Neural cell (in vitro differentiated cells): ENCODE results near the gene H1-8. TPM values are rescaled to one million over a fixed set of nuclear protein-coding genes. Genes with fewer than 3 reads are reported as not detected.
"Not testable (repeated sequence)": the region's sequence is repeated elsewhere in the genome, so short reads cannot be mapped to it uniquely, and the experiment has no call there.

ENCODE experiments used
- H2AFZ ChIP-seq: fragments of 200-600, 300-800 bp; sonication (generic), shearing (Covaris generic); 2 replicates; pipeline ENCODE4 v1.6.0; 2014; ENCODE audit warnings: low read depth, mild to moderate bottlenecking, antibody characterized with exemption, low read length, moderate library complexity
- H3F3A ChIP-seq: fragments of 200-600 bp; shearing (Covaris generic); 2 replicates; pipeline ENCODE4 v1.6.1; 2016; ENCODE audit warnings: mild to moderate bottlenecking, moderate library complexity, mixed read lengths, antibody characterized with exemption, low read length; ENCODE audit not compliant: insufficient read depth, poor library complexity, severe bottlenecking
- H3K27ac ChIP-seq: fragments of 200-600, 300-800 bp; sonication (generic), shearing (Covaris generic); 2 replicates; pipeline ENCODE4 v1.5.1; 2014; ENCODE audit warnings: mild to moderate bottlenecking, low read length, moderate library complexity
- H3K27me3 ChIP-seq: fragments of 300-800, 200-600 bp; sonication (generic), shearing (Covaris generic); 2 replicates; pipeline ENCODE4 v1.6.0; 2014; ENCODE audit warnings: mild to moderate bottlenecking, low read depth, low read length, moderate library complexity; ENCODE audit not compliant: insufficient read depth
- H3K36me3 ChIP-seq: fragments of 300-800, 200-600 bp; sonication (generic), shearing (Covaris generic); 2 replicates; pipeline ENCODE4 v1.5.1; 2014; ENCODE audit warnings: mild to moderate bottlenecking, antibody characterized with exemption, low read length, moderate library complexity; ENCODE audit not compliant: insufficient read depth
- H3K4me2 ChIP-seq: fragments of 300-800, 200-600 bp; sonication (generic), shearing (Covaris generic); 2 replicates; pipeline ENCODE4 v1.6.0; 2014; ENCODE audit warnings: mild to moderate bottlenecking, low read length
- H3K4me3 ChIP-seq: fragments of 300-800, 200-600 bp; sonication (generic), shearing (Covaris generic); 2 replicates; pipeline ENCODE4 v1.5.1; 2014; ENCODE audit warnings: mild to moderate bottlenecking, low read length, moderate library complexity
- H3K79me2 ChIP-seq: fragments of 200-600 bp; shearing (Covaris generic); replicated peaks from 2 replicates; pipeline ENCODE4 v1.6.0; 2014; ENCODE audit warnings: mild to moderate bottlenecking, low read length, moderate library complexity; ENCODE audit not compliant: insufficient read depth
- H3K9ac ChIP-seq: fragments of 300-800, 200-600 bp; sonication (generic), shearing (Covaris generic); 2 replicates; pipeline ENCODE4 v1.6.1; 2016; ENCODE audit warnings: mild to moderate bottlenecking, low read length, mixed read lengths
- H3K9me2 ChIP-seq: fragments of 200-600 bp; shearing (Covaris generic); 2 replicates; pipeline ENCODE4 v1.6.1; 2016; ENCODE audit warnings: mild to moderate bottlenecking, low read length, mixed read lengths; ENCODE audit not compliant: insufficient read depth
- H3K9me3 ChIP-seq: fragments of 200-600, 300-800 bp; sonication (generic), shearing (Covaris generic); 2 replicates; pipeline ENCODE4 v1.6.1; 2016; ENCODE audit warnings: mild to moderate bottlenecking, mixed run types, low read length, moderate library complexity, mixed read lengths
- H4K20me1 ChIP-seq: fragments of 200-600 bp; shearing (Covaris generic); 2 replicates; pipeline ENCODE4 v1.6.1; 2016; ENCODE audit warnings: mild to moderate bottlenecking, mixed run types; ENCODE audit not compliant: insufficient read depth
- EP300 ChIP-seq: fragments of 450-650 bp; conservative IDR thresholded peaks from 2 replicates; pipeline ENCODE4 v1.6.1; 2014; ENCODE audit warnings: antibody characterized with exemption, mild to moderate bottlenecking, moderate library complexity; ENCODE audit not compliant: poor library complexity, severe bottlenecking
- EZH2 ChIP-seq: fragments of 200-600, 300-800 bp; shearing (Covaris generic), sonication (generic); IDR thresholded peaks from 2 replicates; pipeline ENCODE4 v1.6.1; 2014; ENCODE audit warnings: antibody characterized with exemption, low read length, borderline replicate concordance, mild to moderate bottlenecking; ENCODE audit not compliant: insufficient read depth, poor library complexity, severe bottlenecking
- POLR2AphosphoS5 ChIP-seq: IDR thresholded peaks from 2 replicates; pipeline ENCODE4 v1.6.1; 2012
- RAD21 ChIP-seq: fragments of 450-650 bp; conservative IDR thresholded peaks from 2 replicates; pipeline ENCODE4 v1.6.1; 2014; ENCODE audit warnings: antibody characterized with exemption, mild to moderate bottlenecking, moderate library complexity
- polyA minus RNA-seq: library from RNA; depleted of rRNA, polyadenylated mRNA; stranded (reverse); fragments of >200 nt; gene quantifications from 2 replicates; pipeline ENCODE4 v1.2.3, GENCODE V29; 2014
- polyA plus RNA-seq: library from polyadenylated mRNA; depleted of rRNA; stranded (reverse); fragments of >200 nt; gene quantifications from 2 replicates; pipeline ENCODE4 v1.2.3, GENCODE V29; 2014
- TF ChIP-seq, protein P1 (sequence below): IDR thresholded peaks from 2 replicates; pipeline ENCODE4 v1.6.1; 2012; ENCODE audit warnings: borderline replicate concordance
- TF ChIP-seq, protein P2 (sequence below): fragments of 450-650 bp; IDR thresholded peaks from 2 replicates; pipeline ENCODE4 v1.5.1; 2014; ENCODE audit warnings: antibody characterized with exemption, mild to moderate bottlenecking, moderate library complexity; ENCODE audit not compliant: poor library complexity, severe bottlenecking

H1-8 gene, protein sequence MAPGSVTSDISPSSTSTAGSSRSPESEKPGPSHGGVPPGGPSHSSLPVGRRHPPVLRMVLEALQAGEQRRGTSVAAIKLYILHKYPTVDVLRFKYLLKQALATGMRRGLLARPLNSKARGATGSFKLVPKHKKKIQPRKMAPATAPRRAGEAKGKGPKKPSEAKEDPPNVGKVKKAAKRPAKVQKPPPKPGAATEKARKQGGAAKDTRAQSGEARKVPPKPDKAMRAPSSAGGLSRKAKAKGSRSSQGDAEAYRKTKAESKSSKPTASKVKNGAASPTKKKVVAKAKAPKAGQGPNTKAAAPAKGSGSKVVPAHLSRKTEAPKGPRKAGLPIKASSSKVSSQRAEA
- polyA plus RNA-seq (not detected in 2 replicates), polyA minus RNA-seq (not detected in 2 replicates)

DNA sequence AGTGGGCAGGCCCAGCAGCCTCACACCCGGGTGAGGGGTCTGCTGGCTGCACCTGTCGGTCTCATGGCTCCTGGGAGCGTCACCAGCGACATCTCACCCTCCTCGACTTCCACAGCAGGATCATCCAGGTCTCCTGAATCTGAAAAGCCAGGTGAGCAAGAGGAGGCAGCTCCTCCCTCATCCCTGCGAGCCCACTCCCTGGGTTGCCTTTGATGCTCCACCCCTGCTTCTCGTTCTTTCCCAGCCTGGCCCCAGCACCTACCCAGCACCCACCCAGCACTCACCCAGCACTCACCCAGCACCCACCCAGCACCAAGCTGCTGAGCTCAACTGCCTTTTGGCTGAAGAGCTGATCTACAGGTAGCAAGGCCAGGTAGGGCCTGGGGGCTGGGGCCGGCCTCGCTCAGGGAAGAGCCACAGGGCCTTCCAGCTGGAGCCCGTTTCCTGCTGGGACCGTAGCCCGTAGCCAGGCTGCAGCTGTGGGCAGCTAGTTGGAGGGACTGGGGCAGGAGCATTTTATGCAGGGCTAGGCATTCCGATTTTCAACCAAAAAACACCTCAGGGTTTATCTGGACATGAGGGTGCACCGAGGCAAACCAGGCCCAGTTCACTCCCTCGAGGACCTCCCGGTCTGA, at the start of gene H1-8:
TSS of gene H1-8 (plus strand) at position 20 of the 635 bp plus-strand sequence. CDS start at position 64, 44 bp downstream.
- Histone ChIP-seq H3K9ac (no peak within 1 kb of the TSS), H3K36me3 (no peaks in the 10 kb centered on the region), H4K20me1 (no peaks in the 10 kb centered on the region), H3F3A (no peaks in the 10 kb centered on the region), H3K79me2 (no peaks in the 10 kb centered on the region), H2AFZ (no peak within 1 kb of the TSS), H3K4me2 (no peak within 1 kb of the TSS), H3K27ac (no peak within 1 kb of the TSS), H3K9me3 (no peaks in the 10 kb centered on the region), H3K4me3 (no peak within 1 kb of the TSS), H3K9me2 (no peaks in the 10 kb centered on the region), H3K27me3 (no peaks in the 10 kb centered on the region)
- TF ChIP-seq EP300 (no peak), EZH2 (no peak), RAD21 (no peak), POLR2AphosphoS5 (no peak)
- TF ChIP-seq, protein P1, sequence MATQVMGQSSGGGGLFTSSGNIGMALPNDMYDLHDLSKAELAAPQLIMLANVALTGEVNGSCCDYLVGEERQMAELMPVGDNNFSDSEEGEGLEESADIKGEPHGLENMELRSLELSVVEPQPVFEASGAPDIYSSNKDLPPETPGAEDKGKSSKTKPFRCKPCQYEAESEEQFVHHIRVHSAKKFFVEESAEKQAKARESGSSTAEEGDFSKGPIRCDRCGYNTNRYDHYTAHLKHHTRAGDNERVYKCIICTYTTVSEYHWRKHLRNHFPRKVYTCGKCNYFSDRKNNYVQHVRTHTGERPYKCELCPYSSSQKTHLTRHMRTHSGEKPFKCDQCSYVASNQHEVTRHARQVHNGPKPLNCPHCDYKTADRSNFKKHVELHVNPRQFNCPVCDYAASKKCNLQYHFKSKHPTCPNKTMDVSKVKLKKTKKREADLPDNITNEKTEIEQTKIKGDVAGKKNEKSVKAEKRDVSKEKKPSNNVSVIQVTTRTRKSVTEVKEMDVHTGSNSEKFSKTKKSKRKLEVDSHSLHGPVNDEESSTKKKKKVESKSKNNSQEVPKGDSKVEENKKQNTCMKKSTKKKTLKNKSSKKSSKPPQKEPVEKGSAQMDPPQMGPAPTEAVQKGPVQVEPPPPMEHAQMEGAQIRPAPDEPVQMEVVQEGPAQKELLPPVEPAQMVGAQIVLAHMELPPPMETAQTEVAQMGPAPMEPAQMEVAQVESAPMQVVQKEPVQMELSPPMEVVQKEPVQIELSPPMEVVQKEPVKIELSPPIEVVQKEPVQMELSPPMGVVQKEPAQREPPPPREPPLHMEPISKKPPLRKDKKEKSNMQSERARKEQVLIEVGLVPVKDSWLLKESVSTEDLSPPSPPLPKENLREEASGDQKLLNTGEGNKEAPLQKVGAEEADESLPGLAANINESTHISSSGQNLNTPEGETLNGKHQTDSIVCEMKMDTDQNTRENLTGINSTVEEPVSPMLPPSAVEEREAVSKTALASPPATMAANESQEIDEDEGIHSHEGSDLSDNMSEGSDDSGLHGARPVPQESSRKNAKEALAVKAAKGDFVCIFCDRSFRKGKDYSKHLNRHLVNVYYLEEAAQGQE, result no peak
- TF ChIP-seq, protein P2, sequence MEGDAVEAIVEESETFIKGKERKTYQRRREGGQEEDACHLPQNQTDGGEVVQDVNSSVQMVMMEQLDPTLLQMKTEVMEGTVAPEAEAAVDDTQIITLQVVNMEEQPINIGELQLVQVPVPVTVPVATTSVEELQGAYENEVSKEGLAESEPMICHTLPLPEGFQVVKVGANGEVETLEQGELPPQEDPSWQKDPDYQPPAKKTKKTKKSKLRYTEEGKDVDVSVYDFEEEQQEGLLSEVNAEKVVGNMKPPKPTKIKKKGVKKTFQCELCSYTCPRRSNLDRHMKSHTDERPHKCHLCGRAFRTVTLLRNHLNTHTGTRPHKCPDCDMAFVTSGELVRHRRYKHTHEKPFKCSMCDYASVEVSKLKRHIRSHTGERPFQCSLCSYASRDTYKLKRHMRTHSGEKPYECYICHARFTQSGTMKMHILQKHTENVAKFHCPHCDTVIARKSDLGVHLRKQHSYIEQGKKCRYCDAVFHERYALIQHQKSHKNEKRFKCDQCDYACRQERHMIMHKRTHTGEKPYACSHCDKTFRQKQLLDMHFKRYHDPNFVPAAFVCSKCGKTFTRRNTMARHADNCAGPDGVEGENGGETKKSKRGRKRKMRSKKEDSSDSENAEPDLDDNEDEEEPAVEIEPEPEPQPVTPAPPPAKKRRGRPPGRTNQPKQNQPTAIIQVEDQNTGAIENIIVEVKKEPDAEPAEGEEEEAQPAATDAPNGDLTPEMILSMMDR, result no peak

DNA sequence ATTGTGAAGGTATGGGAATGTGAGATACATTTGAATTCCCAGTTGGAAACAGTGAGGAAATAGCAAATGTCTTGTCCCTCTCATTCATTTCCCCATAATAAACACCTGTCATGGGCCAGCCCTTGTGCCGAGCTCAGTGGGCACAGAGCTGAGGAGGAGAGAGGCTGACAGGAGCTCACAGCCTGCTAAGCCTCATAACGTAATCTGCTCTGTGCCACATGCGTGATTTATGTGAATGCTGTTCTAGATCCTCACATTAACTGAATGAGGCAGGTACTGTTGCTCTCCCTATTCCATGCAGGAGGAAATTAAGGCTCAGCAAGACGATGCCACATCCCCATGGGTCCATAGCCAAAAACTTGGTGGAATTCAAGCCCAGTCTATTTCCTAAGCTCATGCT, 49.8 kb upstream of the H1-8 start:
- no peak for TF ChIP-seq EZH2
- no peak overlapping the region for H3K9ac ChIP-seq
- no peaks in the 10 kb centered on the region for H3K79me2 ChIP-seq
- H3K4me3 ChIP-seq, result no peak overlapping the region
- no peaks in the 10 kb centered on the region for H3K36me3 ChIP-seq
- no peaks in the 10 kb centered on the region for H3K9me2 ChIP-seq
- H3F3A ChIP-seq, result no peaks in the 10 kb centered on the region
- no peak overlapping the region for H3K27ac ChIP-seq
- no peak overlapping the region for H3K4me2 ChIP-seq
- H2AFZ ChIP-seq, result no peak overlapping the region
- no peaks in the 10 kb centered on the region for H3K27me3 ChIP-seq
- no peaks in the 10 kb centered on the region for H3K9me3 ChIP-seq
- H4K20me1 ChIP-seq, result no peaks in the 10 kb centered on the region

DNA sequence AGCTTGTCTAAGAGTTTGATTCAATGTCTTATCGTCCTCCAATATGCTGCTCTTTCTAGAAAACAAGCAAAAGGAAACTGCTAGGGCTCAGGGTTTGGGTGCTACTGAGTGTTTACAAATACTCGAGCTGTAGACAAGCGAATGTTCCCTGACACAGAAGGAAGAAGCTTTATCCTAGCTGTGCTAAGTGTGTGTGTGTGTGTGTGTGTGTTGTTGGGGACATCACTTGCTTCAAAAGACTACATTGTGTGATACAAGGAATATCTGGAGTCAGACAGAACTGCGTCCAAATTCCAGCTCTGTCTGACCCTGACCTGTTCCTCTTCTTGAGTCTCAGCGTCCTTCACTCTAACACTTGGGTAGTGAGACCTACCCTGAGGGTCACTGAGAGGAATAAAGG, 48.5 kb upstream of the H1-8 start:
- not testable (repeated sequence) for H3K27me3 ChIP-seq, H3K27ac ChIP-seq, H4K20me1 ChIP-seq, H2AFZ ChIP-seq, H3K4me2 ChIP-seq, H3K9me3 ChIP-seq, H3F3A ChIP-seq, H3K36me3 ChIP-seq, H3K9ac ChIP-seq, H3K9me2 ChIP-seq, H3K4me3 ChIP-seq, H3K79me2 ChIP-seq

DNA sequence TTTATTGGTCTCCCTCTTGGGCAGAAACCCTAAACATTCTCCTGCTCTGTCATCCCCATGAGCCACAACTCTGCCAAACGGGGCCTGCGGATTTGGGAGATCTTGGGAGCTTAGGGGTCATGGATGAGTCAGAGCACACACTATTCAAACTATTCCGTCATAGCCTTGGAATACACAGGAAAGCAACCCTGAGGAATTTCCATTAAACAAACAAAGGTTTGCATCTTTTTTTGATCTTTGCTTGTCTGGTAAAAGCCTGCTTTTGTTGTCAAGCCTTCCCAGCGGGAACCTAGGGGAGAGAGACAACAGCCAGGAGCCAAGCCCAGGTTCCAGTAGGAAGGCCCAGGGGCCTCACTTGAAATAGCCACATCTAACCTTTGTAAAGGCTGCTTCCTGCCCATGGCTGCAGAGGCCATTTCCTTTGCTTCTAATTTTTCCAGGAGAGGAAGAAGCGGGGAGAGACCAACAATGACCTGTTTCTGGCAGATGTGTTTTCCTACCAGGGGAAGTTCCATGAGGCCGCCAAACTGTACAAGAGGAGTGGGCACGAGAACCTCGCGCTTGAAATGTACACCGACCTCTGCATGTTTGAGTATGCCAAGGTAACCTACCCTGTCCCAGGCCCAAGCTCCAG, 47.9 kb upstream of the H1-8 start:
- H3K9me3 ChIP-seq, H3K9me2 ChIP-seq, H3K79me2 ChIP-seq, H3K9ac ChIP-seq, H3K27ac ChIP-seq, H3K36me3 ChIP-seq, H3K4me3 ChIP-seq, H3K4me2 ChIP-seq, H3F3A ChIP-seq, H3K27me3 ChIP-seq, H2AFZ ChIP-seq, H4K20me1 ChIP-seq: not testable (repeated sequence)

DNA sequence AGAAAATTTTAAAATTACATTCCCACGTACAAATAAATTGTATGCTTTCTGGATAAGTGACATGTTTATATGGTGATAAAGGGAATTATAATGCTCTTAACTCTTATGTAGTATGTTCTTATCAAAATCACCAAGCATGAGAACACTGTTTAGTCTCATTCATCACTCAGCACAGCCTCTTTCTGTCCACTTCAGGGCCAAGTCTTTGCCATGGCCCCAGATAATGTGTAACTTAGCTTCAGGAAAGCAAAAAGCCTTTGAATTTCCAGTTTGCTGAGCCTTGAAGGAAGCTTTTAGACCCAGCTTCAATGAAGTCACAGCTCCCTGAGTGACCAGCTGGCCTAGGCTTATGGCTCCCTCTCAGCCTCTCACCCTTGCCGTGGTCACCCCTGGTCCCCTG, 45.1 kb upstream of the H1-8 start:
- not testable (repeated sequence) for H3K4me3 ChIP-seq, H4K20me1 ChIP-seq, H3K9me2 ChIP-seq, H3K27ac ChIP-seq, H3F3A ChIP-seq, H3K79me2 ChIP-seq, H3K9me3 ChIP-seq, H3K27me3 ChIP-seq, H3K4me2 ChIP-seq, H3K36me3 ChIP-seq, H2AFZ ChIP-seq, H3K9ac ChIP-seq
